Erythroblast (primary cell): Measurements from ENCODE around the gene SRGAP1.

ENCODE experiments used
- GATA1 ChIP-seq: IDR thresholded peaks from 2 replicates; pipeline ENCODE4 v1.6.1; 2011; ENCODE audit warnings: low read depth, mild to moderate bottlenecking, control low read depth, low read length, moderate library complexity
- POLR2A ChIP-seq: IDR thresholded peaks from 2 replicates; pipeline ENCODE4 v1.6.1; 2011; ENCODE audit warnings: mild to moderate bottlenecking, low read length

DNA sequence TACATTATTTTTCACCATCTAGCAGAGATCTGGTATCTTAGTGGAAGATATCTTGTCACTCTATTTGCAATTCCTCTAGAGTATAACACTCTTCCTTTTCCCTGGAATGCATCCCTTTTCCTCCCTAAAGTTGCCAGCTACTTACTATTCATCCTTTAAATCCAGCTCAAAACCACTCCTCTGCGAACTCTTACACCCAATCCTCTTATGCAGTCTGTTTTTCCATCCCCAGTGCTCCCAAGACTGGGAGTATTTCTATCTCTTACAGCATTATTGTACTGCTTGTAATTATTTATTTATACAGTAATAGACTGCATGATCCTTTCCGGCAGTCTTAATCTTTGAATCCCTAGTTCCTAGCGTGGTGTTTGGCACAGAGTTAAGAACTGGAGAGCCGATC lies 2.9 kb upstream of the SRGAP1 start:
- TF ChIP-seq POLR2A (no peak), GATA1 (no peak)
